IMR-90 (cell line): ENCODE results near the gene CNTN3. TPM values are rescaled to one million over a fixed set of nuclear protein-coding genes. Genes with fewer than 3 reads are reported as not detected.

ENCODE experiments used
- ATAC-seq: fragments of 200-7000 bp; cut with Tn5 transposase; 2 replicates; pipeline ENCODE4 v1.9.1; 2020; ENCODE audit warnings: low read depth, mild to moderate bottlenecking, moderate library complexity
- BruUV-seq: library from RNA; stranded (reverse); fragments of 400-500 nt; replicated peaks from 2 replicates; lab custom pipeline; 2021; lab: Mats Ljungman, UMichigan
- CTCF ChIA-PET: fragments of 300-600 bp; formaldehyde crosslinking; extraction: SDS; loops from one replicate; lab custom pipeline; 2021; ENCODE audit warnings: antibody characterized with exemption; lab: Yijun Ruan, JAX
- POLR2A ChIA-PET: fragments of 300-600 bp; sonication (Branson Sonifier 250); formaldehyde crosslinking; loops from one replicate; lab custom pipeline; 2022; ENCODE audit warnings: antibody characterized with exemption; ENCODE audit not compliant: unreplicated experiment; lab: Charles Lee
- DNase-seq: peaks from one replicate; pipeline ENCODE4 v3.0.0; 2013
- H2AFZ ChIP-seq: replicated peaks from 2 replicates; pipeline ENCODE3; 2013; ENCODE audit warnings: low read length, mild to moderate bottlenecking; ENCODE audit not compliant: poor library complexity
- H2AK5ac ChIP-seq: 2 replicates; pipeline ENCODE4 v1.6.1; 2013; ENCODE audit warnings: low read depth, low read length, inconsistent platforms
- H2AK9ac ChIP-seq: replicated peaks from 2 replicates; pipeline ENCODE3; 2013; ENCODE audit warnings: mild to moderate bottlenecking, low read depth, low read length, moderate library complexity; ENCODE audit not compliant: poor library complexity
- H2BK120ac ChIP-seq: 2 replicates; pipeline ENCODE4 v1.6.1; 2013; ENCODE audit warnings: low read depth, low read length, inconsistent platforms
- H2BK15ac ChIP-seq: 3 replicates; pipeline ENCODE4 v1.6.1; 2013; ENCODE audit warnings: low read depth, low read length, inconsistent platforms
- H2BK20ac ChIP-seq: 2 replicates; pipeline ENCODE4 v1.6.1; 2013; ENCODE audit warnings: low read depth, mild to moderate bottlenecking, inconsistent platforms, low read length, moderate library complexity
- H2BK5ac ChIP-seq: 2 replicates; pipeline ENCODE4 v1.6.1; 2013; ENCODE audit warnings: mild to moderate bottlenecking, low read depth, low read length, inconsistent platforms; ENCODE audit not compliant: poor library complexity, severe bottlenecking
- H3K14ac ChIP-seq: replicated peaks from 2 replicates; pipeline ENCODE4 v1.6.1; 2013; ENCODE audit warnings: low read depth, low read length, inconsistent platforms
- H3K18ac ChIP-seq: 2 replicates; pipeline ENCODE4 v1.6.1; 2013; ENCODE audit warnings: low read depth, low read length, control low read depth
- H3K23ac ChIP-seq: 2 replicates; pipeline ENCODE4 v1.6.1; 2013; ENCODE audit warnings: low read depth, low read length, inconsistent platforms
- H3K27ac ChIP-seq: 2 replicates; pipeline ENCODE4 v1.5.1; 2013; ENCODE audit warnings: mild to moderate bottlenecking, control low read depth, low read length; ENCODE audit not compliant: insufficient read depth
- H3K27me3 ChIP-seq: 2 replicates; pipeline ENCODE4 v1.6.1; 2013; ENCODE audit warnings: low read length; ENCODE audit not compliant: control insufficient read depth, insufficient read depth
- H3K36me3 ChIP-seq: 2 replicates; pipeline ENCODE4 v1.6.1; 2013; ENCODE audit warnings: low read length, mixed read lengths; ENCODE audit not compliant: control insufficient read depth, insufficient read depth
- H3K4ac ChIP-seq: 2 replicates; pipeline ENCODE4 v1.6.1; 2013; ENCODE audit warnings: low read depth, low read length, inconsistent platforms
- H3K4me1 ChIP-seq: 2 replicates; pipeline ENCODE4 v1.6.1; 2013; ENCODE audit warnings: low read length, mixed read lengths; ENCODE audit not compliant: control insufficient read depth, insufficient read depth
- H3K4me2 ChIP-seq: 2 replicates; pipeline ENCODE4 v1.6.1; 2013; ENCODE audit warnings: low read depth, mild to moderate bottlenecking, control low read depth, low read length, moderate library complexity
- H3K4me3 ChIP-seq: 2 replicates; pipeline ENCODE4 v1.5.1; 2013; ENCODE audit warnings: low read depth, mild to moderate bottlenecking, control low read depth, low read length, moderate library complexity; ENCODE audit not compliant: insufficient read depth
- H3K56ac ChIP-seq: 2 replicates; pipeline ENCODE4 v1.6.1; 2013; ENCODE audit warnings: low read length, inconsistent platforms; ENCODE audit not compliant: insufficient read depth; ENCODE audit errors: extremely low read depth
- H3K79me1 ChIP-seq, 2 experiments: 2 replicates each; pipeline ENCODE4 v1.6.1; 2013; ENCODE audit warnings: low read length in 2 of 2, inconsistent platforms in 1 of 2, low read depth in 1 of 2
- H3K9ac ChIP-seq: 2 replicates; pipeline ENCODE4 v1.6.1; 2013; ENCODE audit warnings: low read depth, low read length, control low read depth
- H3K9me1 ChIP-seq: 2 replicates; pipeline ENCODE4 v1.6.1; 2013; ENCODE audit warnings: low read length, inconsistent platforms; ENCODE audit not compliant: insufficient read depth
- H3K9me3 ChIP-seq: 2 replicates; pipeline ENCODE4 v1.6.1; 2013; ENCODE audit warnings: low read length; ENCODE audit not compliant: control insufficient read depth, insufficient read depth
- H4K20me1 ChIP-seq: 2 replicates; pipeline ENCODE4 v1.6.1; 2013; ENCODE audit warnings: low read length, inconsistent platforms; ENCODE audit not compliant: insufficient read depth
- H4K5ac ChIP-seq: 2 replicates; pipeline ENCODE4 v1.6.1; 2013; ENCODE audit warnings: mild to moderate bottlenecking, low read depth, low read length, control low read depth
- H4K8ac ChIP-seq, 2 experiments: 2 replicates each; pipeline ENCODE4 v1.6.1; 2013; ENCODE audit warnings: low read depth in 2 of 2, low read length in 2 of 2, control low read depth in 1 of 2, inconsistent platforms in 1 of 2
- H4K91ac ChIP-seq: 2 replicates; pipeline ENCODE4 v1.6.1; 2013; ENCODE audit warnings: low read depth, low read length, inconsistent platforms; ENCODE audit not compliant: insufficient read depth
- CTCF ChIP-seq: conservative IDR thresholded peaks from 2 replicates; pipeline ENCODE4 v1.5.1; 2012; ENCODE audit warnings: mild to moderate bottlenecking, low read depth, low read length, improper control_type of control experiment
- NFE2L2 ChIP-seq: fragments of 150-350 bp; IDR thresholded peaks from 2 replicates; pipeline ENCODE4 v1.6.1; 2016; ENCODE audit warnings: low read depth, mild to moderate bottlenecking, low read length
- RAD21 ChIP-seq: IDR thresholded peaks from 2 replicates; pipeline ENCODE4 v1.6.1; 2012; ENCODE audit warnings: low read length, improper control_type of control experiment
- WGBS, 2 experiments: methylation state at CpG; one replicate each; pipeline versions ENCODE4 v1.1.5 to v1.1.7; 2013; ENCODE audit warnings: missing lambda C conversion rate in 2 of 2; ENCODE audit not compliant: insufficient read length in 1 of 2; ENCODE audit errors: extremely low coverage in 2 of 2; 5-methylcytosine and 5-hydroxymethylcytosine counted together
- dilution Hi-C: fragments of 300-500 bp; cut with HindIII; formaldehyde crosslinking; loops from one replicate; pipeline ENCODE4 v1.14.3; 2018; ENCODE audit warnings: low sequenced_read_pairs; ENCODE audit not compliant: unreplicated experiment
- in situ Hi-C: fragments of 300-500 bp; cut with MboI; formaldehyde crosslinking; loops from 3 replicates; pipeline ENCODE4 v1.14.3; 2019; ENCODE audit warnings: low sequenced_read_pairs, inconsistent platforms, mixed read lengths
- intact Hi-C: fragments of 100-400 bp; cut with micrococcal nuclease; formaldehyde crosslinking; loops from 2 replicates; pipeline ENCODE4 v1.10.0; 2022
- polyA plus RNA-seq, 3 experiments: library from polyadenylated mRNA; depleted of rRNA; stranded (reverse); fragments of >200 nt; gene quantifications; 2 replicates each; pipeline ENCODE4 v1.2.3, GENCODE V29; 2012; ENCODE audit warnings: low replicate concordance in 1 of 3
- total RNA-seq: library from RNA; depleted of rRNA; stranded (reverse); fragments of >200 nt; gene quantifications from 2 replicates; pipeline ENCODE4 v1.2.3, GENCODE V29; 2012

CNTN3 gene
- total and polyA plus RNA-seq, 2 of the 4 experiments (the other 2 are of a cell fraction), result 3.5 to 3.6 TPM

- no peak overlapping the region for H3K4ac ChIP-seq
- CTCF ChIA-PET, result no interaction called here
Measured at GRCh38 chr3:74575857-74576256, 38.6 kb downstream of the CNTN3 start.

More at GRCh38 chr3:74575857-74576256, 38.6 kb downstream of the CNTN3 start:
- DNase-seq (no peak), ATAC-seq (no peak)
- H3K9ac ChIP-seq, result no peak overlapping the region
- H3K4me3 ChIP-seq, result no peak overlapping the region
- H3K4me1 ChIP-seq, result no peaks in the 10 kb centered on the region
- H4K8ac ChIP-seq, result no peak overlapping the region
- TF ChIP-seq CTCF (no peak), NFE2L2 (no peak), RAD21 (no peak)
- no peaks in the 10 kb centered on the region for H3K9me3 ChIP-seq
- H2BK20ac ChIP-seq, result no peak overlapping the region
- H2AK9ac ChIP-seq, result no peak overlapping the region
- no peak overlapping the region for H4K5ac ChIP-seq
- dilution Hi-C loops, result no loop called here
- no TSS peak for BruUV-seq
- H2AK5ac ChIP-seq, result no peak overlapping the region
- intact Hi-C loops, result loop anchor here (10.0 kb wide), 1 partner anchor 1351 kb away; no protein-coding TSS in a partner anchor
- no CpG with 5 or more reads among the region's 3 CpGs for WGBS, 2 experiments
- H2BK5ac ChIP-seq, result no peak overlapping the region
- H3K14ac ChIP-seq, result no peak overlapping the region
- H3K36me3 ChIP-seq, result no peaks in the 10 kb centered on the region
- POLR2A ChIA-PET, result no interaction called here
- H3K79me1 ChIP-seq, result no peaks in the 10 kb centered on the region; a peak in 1 of 4 replicates
- H3K18ac ChIP-seq, result no peak overlapping the region
- H3K9me1 ChIP-seq, result no peaks in the 10 kb centered on the region
- no peak overlapping the region for H2BK15ac ChIP-seq
- H3K27me3 ChIP-seq, result no peaks in the 10 kb centered on the region
- H3K23ac ChIP-seq, result no peak overlapping the region
- no peak overlapping the region for H2BK120ac ChIP-seq
- no peak overlapping the region for H3K27ac ChIP-seq
- in situ Hi-C loops, result no loop called here
- H4K91ac ChIP-seq, result no peak overlapping the region
- H3K56ac ChIP-seq, result no peak overlapping the region
- H2AFZ ChIP-seq, result no peak overlapping the region
- H4K20me1 ChIP-seq, result no peaks in the 10 kb centered on the region
- no peak overlapping the region for H3K4me2 ChIP-seq
